NCI-H2107 treated with DMSO at 0.1 percent for 48 hours (cell line): Measurements from ENCODE around the gene TBX19.

Source experiments
- DNase-seq: peaks from one replicate; lab custom pipeline; 2025; ENCODE audit not compliant: unreplicated experiment; lab: John Stamatoyannopoulos, UW

The TBX19 gene

GRCh38 chr1:168280296-168280927 is at the start of gene TBX19:
Gene TBX19 (plus strand): TSS chr1:168280877. CDS start chr1:168281091, 214 bp downstream.
- no peak for DNase-seq

GRCh38 chr1:168234846-168235547 is 45.7 kb upstream of the TBX19 start:
- DNase-seq, result peak; percentile 29

- DNase-seq, result no peak
These were observed 45.2 kb upstream of the TBX19 start for GRCh38 chr1:168235548-168235885.

- no peak for DNase-seq
These were observed 44.7 kb upstream of the TBX19 start for GRCh38 chr1:168235937-168236336.

GRCh38 chr1:168236836-168237611 is 43.7 kb upstream of the TBX19 start:
- DNase-seq, result no peak

- no peak for DNase-seq
These were observed 37.5 kb upstream of the TBX19 start for GRCh38 chr1:168243198-168243597.

- no peak for DNase-seq
These were observed 37.0 kb upstream of the TBX19 start for GRCh38 chr1:168243636-168244212.

- DNase-seq, result no peak
These were observed 35.6 kb upstream of the TBX19 start for GRCh38 chr1:168245042-168245441.

GRCh38 chr1:168246506-168246905 is 34.2 kb upstream of the TBX19 start:
- no peak for DNase-seq

GRCh38 chr1:168252204-168252733 is 28.4 kb upstream of the TBX19 start:
- no peak for DNase-seq

- DNase-seq, result no peak
These were observed 24.5 kb upstream of the TBX19 start for GRCh38 chr1:168256164-168256563.

GRCh38 chr1:168257397-168257796 is 23.3 kb upstream of the TBX19 start:
- DNase-seq, result no peak

GRCh38 chr1:168259567-168259966 is 21.1 kb upstream of the TBX19 start:
- no peak for DNase-seq

- peak; percentile 93 for DNase-seq
These were observed 20.3 kb upstream of the TBX19 start for GRCh38 chr1:168260393-168260792.

GRCh38 chr1:168261390-168261789 is 19.3 kb upstream of the TBX19 start:
- DNase-seq, result no peak

GRCh38 chr1:168263130-168263529 is 17.5 kb upstream of the TBX19 start:
- DNase-seq, result no peak

GRCh38 chr1:168264296-168264695 is 16.4 kb upstream of the TBX19 start:
- no peak for DNase-seq

- no peak for DNase-seq
These were observed 15.1 kb upstream of the TBX19 start for GRCh38 chr1:168265596-168265995.

- no peak for DNase-seq
These were observed 14.0 kb upstream of the TBX19 start for GRCh38 chr1:168266644-168267186.

- DNase-seq, result peak; percentile 28
These were observed 9.0 kb upstream of the TBX19 start for GRCh38 chr1:168271636-168272035.

GRCh38 chr1:168273575-168273974 is 7.1 kb upstream of the TBX19 start:
- DNase-seq, result no peak
